Skeletal muscle tissue (tissue), 4 donors: ENCODE measurements around the gene GIPC3. TPM values are rescaled to one million over a fixed set of nuclear protein-coding genes. Genes with fewer than 3 reads are reported as not detected.
"Not testable (repeated sequence)": the region's sequence is repeated elsewhere in the genome, so short reads cannot be mapped to it uniquely, and the experiment has no call there.

ENCODE experiments used
- H3K27ac ChIP-seq: one replicate; pipeline ENCODE4 v1.7.0; 2013; ENCODE audit warnings: mild to moderate bottlenecking, low read depth, low read length, inconsistent platforms
- H3K27me3 ChIP-seq, 3 donors: one replicate each; pipeline ENCODE4 v1.7.0; 2013; ENCODE audit warnings: low read length in 3 of 3; ENCODE audit not compliant: control insufficient read depth in 3 of 3, insufficient read depth in 3 of 3
- H3K36me3 ChIP-seq, 3 donors: one replicate each; pipeline ENCODE4 v1.7.0; 2013; ENCODE audit warnings: low read length in 3 of 3; ENCODE audit not compliant: control insufficient read depth in 3 of 3, insufficient read depth in 3 of 3
- H3K4me1 ChIP-seq, 3 donors: one replicate each; pipeline ENCODE4 v1.7.0; 2013; ENCODE audit warnings: low read length in 3 of 3, mild to moderate bottlenecking in 3 of 3; ENCODE audit not compliant: control insufficient read depth in 3 of 3, insufficient read depth in 3 of 3
- H3K4me3 ChIP-seq, 3 donors: one replicate each; pipeline ENCODE4 v1.7.0; 2013; ENCODE audit warnings: low read length in 3 of 3
- H3K9ac ChIP-seq, 3 donors: one replicate each; pipeline ENCODE4 v1.7.0; 2013; ENCODE audit warnings: low read length in 3 of 3, mild to moderate bottlenecking in 3 of 3, moderate library complexity in 2 of 3, low read depth in 1 of 3
- H3K9me3 ChIP-seq, 3 donors: one replicate each; pipeline ENCODE4 v1.7.0; 2013; ENCODE audit warnings: low read length in 3 of 3; ENCODE audit not compliant: control insufficient read depth in 3 of 3
- total RNA-seq: library from RNA; depleted of rRNA; stranded (reverse); fragments of >200 nt; gene quantifications from one replicate; pipeline ENCODE4 v1.2.3, GENCODE V29; 2014
- donor health status: Osteomylitis.

The GIPC3 gene
- total RNA-seq, 1 donor from 2014 or later: not detected

- Histone ChIP-seq H3K36me3 (peaks cover 14 to 20% (median 19%) of the 10 kb centered on the region in 3 donors), H3K4me1 (peaks cover 26 to 34% (median 27%) of the 10 kb centered on the region in 3 donors)
Measured at GRCh38 chr19:3622224-3622623, 36.9 kb downstream of the GIPC3 start.

GRCh38 chr19:3623716-3624115 is 38.4 kb downstream of the GIPC3 start:
- no peaks in the 10 kb centered on the region for H3K9me3 ChIP-seq
- no peak overlapping the region for H3K27ac ChIP-seq
- peaks cover 24 to 32% (median 26%) of the 10 kb centered on the region in 3 donors for H3K4me1 ChIP-seq
- H3K27me3 ChIP-seq: no peaks in the 10 kb centered on the region
- H3K4me3 ChIP-seq: no peak overlapping the region
- no peak overlapping the region for H3K9ac ChIP-seq
- H3K36me3 ChIP-seq: peaks cover 10 to 19% (median 14%) of the 10 kb centered on the region in 3 donors

More at GRCh38 chr19:3622224-3622623, 36.9 kb downstream of the GIPC3 start:
- no peak overlapping the region for H3K4me3 ChIP-seq
- H3K27me3 ChIP-seq: no peaks in the 10 kb centered on the region
- H3K9ac ChIP-seq: no peak overlapping the region
- no peak overlapping the region for H3K27ac ChIP-seq
- H3K9me3 ChIP-seq: no peaks in the 10 kb centered on the region

GRCh38 chr19:3625996-3626472 is 40.8 kb downstream of the GIPC3 start:
- peaks cover 24 to 32% (median 26%) of the 10 kb centered on the region in 3 donors for H3K4me1 ChIP-seq
- H3K9me3 ChIP-seq: no peaks in the 10 kb centered on the region
- H3K4me3 ChIP-seq: peak overlapping the region; percentile 86 to 97 (median 92)
- H3K27ac ChIP-seq: peak overlapping the region; percentile 94
- peaks cover 8 to 15% (median 11%) of the 10 kb centered on the region in 3 donors for H3K36me3 ChIP-seq
- no peaks in the 10 kb centered on the region for H3K27me3 ChIP-seq
- peak overlapping the region; percentile 82 to 96 (median 82) for H3K9ac ChIP-seq

- Histone ChIP-seq H3K27ac (peak within 1 kb of the TSS; percentile 94), H3K4me3 (peak within 1 kb of the TSS; percentile 86 to 97 (median 92)), H3K9ac (peak within 1 kb of the TSS; percentile 82 to 96 (median 82)), H3K9me3 (no peaks in the 10 kb centered on the region), H3K27me3 (no peaks in the 10 kb centered on the region), H3K4me1 (peaks cover 24 to 32% (median 26%) of the 10 kb centered on the region in 3 donors), H3K36me3 (peaks cover 7 to 15% (median 9%) of the 10 kb centered on the region in 3 donors)
Measured at GRCh38 chr19:3626473-3627350, 41.4 kb downstream of the GIPC3 start, which contains the start of gene CACTIN. TSS of gene CACTIN (minus strand) at chr19:3626790. CDS start at chr19:3626762, 28 bp downstream.

GRCh38 chr19:3627351-3627723 is 42.1 kb downstream of the GIPC3 start:
- peak overlapping the region; percentile 29 to 86 (median 59) for H3K4me3 ChIP-seq

GRCh38 chr19:3628766-3629165 is 43.5 kb downstream of the GIPC3 start:
- H3K36me3 ChIP-seq, H3K9me3 ChIP-seq, H3K27me3 ChIP-seq, H3K9ac ChIP-seq, H3K27ac ChIP-seq, H3K4me3 ChIP-seq: not testable (repeated sequence)
- H3K4me1 ChIP-seq: peaks cover 24 to 32% (median 26%) of the 10 kb centered on the region in 3 donors

More at GRCh38 chr19:3627351-3627723, 42.1 kb downstream of the GIPC3 start:
- no peaks in the 10 kb centered on the region for H3K9me3 ChIP-seq
- H3K4me1 ChIP-seq: peaks cover 24 to 32% (median 26%) of the 10 kb centered on the region in 3 donors
- H3K36me3 ChIP-seq: peaks cover 3 to 13% (median 6%) of the 10 kb centered on the region in 3 donors
- peak overlapping the region; percentile 94 for H3K27ac ChIP-seq
- H3K27me3 ChIP-seq: no peaks in the 10 kb centered on the region
- peak overlapping the region in 2 of 3 donors; percentile 33 to 82 for H3K9ac ChIP-seq

- Histone ChIP-seq H3K9me3 (no peaks in the 10 kb centered on the region), H3K4me1 (peaks cover 4 to 10% (median 5%) of the 10 kb centered on the region in 3 donors), H3K36me3 (peaks cover 0 to 5% (median 4%) of the 10 kb centered on the region in 3 donors), H3K4me3 (no peak overlapping the region), H3K27ac (no peak overlapping the region), H3K27me3 (no peaks in the 10 kb centered on the region), H3K9ac (no peak overlapping the region)
Measured at GRCh38 chr19:3631053-3631861, 46.0 kb downstream of the GIPC3 start.

GRCh38 chr19:3632098-3632497 is 46.8 kb downstream of the GIPC3 start:
- H3K27ac ChIP-seq: no peak overlapping the region
- no peak overlapping the region for H3K9ac ChIP-seq
- no peaks in the 10 kb centered on the region for H3K9me3 ChIP-seq
- no peak overlapping the region for H3K4me3 ChIP-seq
- no peaks in the 10 kb centered on the region for H3K27me3 ChIP-seq
- peaks cover 4% of the 10 kb centered on the region in 3 donors for H3K4me1 ChIP-seq
- H3K36me3 ChIP-seq: peaks cover 2 to 8% (median 4%) of the 10 kb centered on the region in 3 donors

- Histone ChIP-seq H3K4me1 (no peaks in the 10 kb centered on the region), H3K9ac (no peak overlapping the region), H3K4me3 (no peak overlapping the region), H3K27ac (no peak overlapping the region), H3K36me3 (peaks cover 4 to 12% (median 4%) of the 10 kb centered on the region in 3 donors), H3K9me3 (no peaks in the 10 kb centered on the region), H3K27me3 (no peaks in the 10 kb centered on the region)
Measured at GRCh38 chr19:3632739-3633558, 47.7 kb downstream of the GIPC3 start.
